Suppressor macrophage (primary cell): ENCODE measurements around the gene VNN1.
"Not testable (repeated sequence)": the region's sequence is repeated elsewhere in the genome, so short reads cannot be mapped to it uniquely, and the experiment has no call there.

Source experiments
- DNase-seq, 4 experiments: peaks; one replicate each; pipeline ENCODE4 v3.0.0-alpha.2; 2020 to 2022

Gene VNN1

DNA sequence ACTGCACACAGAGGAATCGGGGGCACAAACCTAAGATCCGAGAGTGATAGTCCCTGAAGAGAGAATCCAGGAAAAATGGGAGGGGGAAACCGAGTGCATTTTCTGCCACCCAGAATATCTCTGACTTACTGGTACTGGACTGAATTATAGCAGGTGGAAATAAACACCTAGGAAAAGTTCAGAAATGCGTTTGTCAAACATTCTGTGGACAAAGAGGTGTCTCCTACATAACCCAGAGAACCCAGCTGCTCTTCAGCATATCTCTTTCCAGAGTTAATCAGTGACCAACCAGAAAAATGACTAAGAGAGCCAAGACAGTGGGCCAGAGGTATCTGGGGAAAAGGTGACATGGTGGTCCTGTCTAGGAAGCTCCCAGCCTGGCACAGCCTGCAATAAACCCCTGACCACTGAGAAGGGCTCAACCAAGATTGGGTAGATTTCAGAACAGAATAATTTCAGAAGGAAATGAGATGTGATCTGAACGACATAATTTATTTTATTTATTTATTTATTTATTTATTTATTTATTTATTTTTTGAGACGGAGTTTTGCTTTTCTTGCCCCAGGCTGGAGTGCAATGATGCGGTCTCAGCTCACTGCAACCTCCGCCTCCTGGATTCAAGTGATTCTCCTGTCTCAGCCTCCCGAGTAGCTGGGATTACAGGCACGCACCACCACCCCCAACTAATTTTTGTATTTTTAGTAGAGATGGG, 6.0 kb upstream of the VNN1 start:
- DNase-seq, result no peak

DNA sequence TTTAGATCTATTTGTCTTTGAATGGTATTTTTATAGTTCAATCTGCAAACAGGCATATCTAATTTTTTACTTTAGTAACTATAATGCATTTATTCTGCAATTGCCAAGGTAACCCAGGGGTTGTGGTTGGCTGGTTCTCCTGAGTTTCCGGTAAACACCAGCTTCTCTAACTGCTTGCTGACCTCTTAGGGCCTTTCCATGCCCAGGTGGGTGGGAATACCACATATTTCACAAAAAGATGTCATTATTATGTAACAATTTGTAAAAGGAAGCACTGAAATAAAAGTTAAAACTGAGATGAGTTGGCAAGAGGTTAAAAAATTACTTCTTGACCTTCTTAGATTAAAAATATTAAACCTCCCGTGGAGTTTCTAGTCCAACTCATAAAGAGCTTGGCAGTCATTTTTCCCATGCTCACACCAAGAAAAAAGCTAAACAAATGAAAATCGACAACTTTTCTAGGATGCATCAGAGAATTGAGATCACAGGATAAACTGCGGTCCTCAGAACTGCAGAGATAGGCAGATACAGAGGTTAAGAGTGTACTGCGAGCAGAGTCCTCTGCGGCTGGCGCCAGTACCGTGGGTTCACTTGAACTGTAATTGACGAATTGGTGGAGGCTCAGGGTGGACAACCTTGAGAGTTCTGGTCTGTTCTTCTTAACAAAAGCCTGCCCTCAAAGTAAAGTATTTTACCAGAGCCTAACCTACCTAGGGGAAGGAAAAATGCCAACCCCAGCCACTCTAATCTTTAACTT, 2.2 kb upstream of the VNN1 start:
- peak in 3 of 4 experiments; percentile 22 to 29 (median 26) for DNase-seq

DNA sequence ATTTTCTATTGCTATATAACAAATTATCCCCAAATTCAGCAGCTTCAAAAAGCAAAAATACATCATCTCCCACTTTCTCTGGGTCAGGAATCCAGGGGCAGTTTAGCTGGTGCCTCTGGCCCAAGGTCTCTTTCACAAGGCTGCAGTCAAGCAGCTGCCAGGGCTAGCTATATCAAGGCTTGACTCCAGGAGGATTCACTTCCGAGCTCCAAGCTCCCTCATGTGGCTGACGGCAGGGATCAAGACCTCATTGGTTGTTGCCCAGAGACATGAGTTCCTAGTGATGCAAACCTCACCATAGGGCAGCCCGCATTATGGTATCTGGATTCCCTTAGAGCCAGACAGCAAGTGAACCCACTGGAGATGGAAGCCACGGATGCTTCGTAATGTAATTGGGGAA, 1.3 kb upstream of the VNN1 start:
- peak in 2 of 4 experiments; percentile 7 to 34 for DNase-seq

DNA sequence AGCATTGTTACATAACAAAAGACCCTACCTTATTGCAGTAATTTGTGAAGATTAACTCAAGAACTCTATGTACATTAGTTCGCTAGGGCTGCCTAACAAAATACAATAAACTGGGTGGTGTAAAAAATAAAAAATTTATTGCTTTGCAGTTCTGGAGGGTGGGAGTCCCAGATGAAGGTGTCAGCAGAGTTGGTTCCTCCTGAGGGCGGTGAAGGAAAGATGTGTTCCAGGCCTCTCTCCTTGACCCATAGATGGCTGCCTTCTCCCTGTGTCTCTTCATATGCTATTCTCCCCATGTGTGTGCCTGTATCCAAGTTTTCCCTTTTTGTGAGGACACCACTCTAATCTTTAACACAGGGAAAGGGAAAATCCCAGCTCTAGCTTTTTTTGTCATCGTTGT, 305 bp upstream of the VNN1 start:
- DNase-seq, result peak in 1 of 4 experiments; percentile 51

DNA sequence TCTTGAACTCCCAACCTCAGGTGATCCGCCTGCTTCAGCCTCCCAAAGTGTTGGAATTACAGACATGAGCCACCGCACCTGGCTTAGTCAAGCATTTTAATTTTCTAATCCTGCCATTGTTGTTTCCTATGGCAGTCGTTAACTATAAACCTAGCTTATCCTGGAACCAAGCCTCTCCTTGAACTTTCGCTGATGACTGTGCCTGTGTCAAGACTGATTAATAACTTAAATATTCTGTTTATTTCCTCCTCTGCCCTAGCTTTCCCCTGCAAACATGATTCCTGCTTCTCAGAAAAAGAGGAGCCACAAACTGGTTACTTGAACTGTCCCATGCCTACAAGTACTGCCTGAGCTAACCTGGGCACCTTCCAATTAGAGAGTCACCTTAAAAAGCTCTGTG, 1.5 kb downstream of the VNN1 start:
- no peak for DNase-seq

DNA sequence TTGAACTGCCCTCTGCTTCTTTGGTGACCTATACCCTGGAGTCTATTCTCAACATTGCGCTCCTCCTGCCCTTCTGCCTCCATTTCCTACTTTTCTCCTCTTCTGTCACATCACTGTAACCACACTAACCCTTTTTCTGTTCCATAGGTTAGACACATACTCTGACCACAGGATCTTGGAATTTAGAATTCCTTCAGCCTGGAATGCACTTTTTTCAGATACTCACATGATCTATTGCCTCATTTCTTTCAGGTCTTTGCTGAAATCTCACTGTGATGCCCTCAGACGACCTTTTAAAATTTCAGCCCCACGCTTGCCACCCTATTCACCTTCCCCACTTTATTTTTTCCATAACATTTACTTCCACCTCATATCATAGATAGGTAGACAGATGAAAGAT, 5.1 kb downstream of the VNN1 start:
- DNase-seq, result no peak

DNA sequence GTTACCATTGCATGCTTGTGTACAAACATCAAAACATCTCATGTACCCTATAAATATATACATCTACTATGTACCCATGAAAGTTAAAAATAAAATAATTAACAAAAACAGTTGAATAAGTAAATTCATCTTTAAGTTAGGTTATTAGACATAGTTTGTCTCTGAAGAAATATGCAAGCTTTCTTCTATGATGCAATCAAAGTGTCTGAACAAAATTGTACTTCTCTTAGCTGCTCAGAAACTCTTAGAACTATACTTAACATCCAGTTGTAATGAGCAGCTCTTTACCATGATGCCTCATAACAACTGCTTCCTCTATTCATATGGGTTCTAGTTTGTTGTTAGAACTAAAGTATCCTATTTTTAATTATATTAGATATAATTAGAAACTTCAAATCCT, 5.9 kb downstream of the VNN1 start:
- DNase-seq, result peak in 1 of 4 experiments; percentile 21

DNA sequence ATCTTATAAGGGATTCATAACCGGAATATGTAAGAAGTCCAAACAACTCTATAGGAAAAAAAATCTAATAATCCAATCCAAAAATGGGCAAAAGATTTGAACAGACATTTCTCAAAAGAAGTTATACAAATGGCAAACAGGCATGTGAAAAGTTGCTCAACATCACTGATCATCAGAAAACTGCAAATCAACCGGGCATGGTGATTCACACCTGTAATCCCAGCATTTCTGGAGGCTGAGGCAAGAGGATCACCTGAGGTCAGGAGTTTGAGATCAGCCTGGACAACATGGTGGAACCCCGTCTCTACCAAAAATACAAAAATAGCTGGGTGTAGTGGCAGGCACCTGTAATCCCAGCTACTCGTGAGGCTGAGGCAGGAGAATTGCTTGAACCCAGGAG, 7.1 kb downstream of the VNN1 start:
- DNase-seq, result not testable (repeated sequence)

DNA sequence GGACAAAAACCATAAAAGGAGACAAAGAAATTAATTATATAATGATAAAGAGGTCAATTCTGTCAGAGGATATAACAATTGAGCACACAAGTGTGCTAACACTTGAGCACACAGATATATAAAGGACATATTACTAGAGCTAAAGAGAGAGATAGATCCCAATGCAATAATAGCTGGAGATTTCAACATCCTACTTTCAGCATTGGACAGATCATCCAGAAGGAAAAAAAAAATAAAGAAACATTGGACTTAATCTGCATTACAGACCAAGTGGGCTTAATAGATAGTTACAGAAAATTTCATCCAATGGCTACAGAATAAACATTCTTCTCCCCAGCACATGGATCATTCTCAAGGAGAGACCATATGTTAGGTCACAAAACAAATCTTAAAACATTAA, 9.9 kb downstream of the VNN1 start:
- DNase-seq, result no peak

DNA sequence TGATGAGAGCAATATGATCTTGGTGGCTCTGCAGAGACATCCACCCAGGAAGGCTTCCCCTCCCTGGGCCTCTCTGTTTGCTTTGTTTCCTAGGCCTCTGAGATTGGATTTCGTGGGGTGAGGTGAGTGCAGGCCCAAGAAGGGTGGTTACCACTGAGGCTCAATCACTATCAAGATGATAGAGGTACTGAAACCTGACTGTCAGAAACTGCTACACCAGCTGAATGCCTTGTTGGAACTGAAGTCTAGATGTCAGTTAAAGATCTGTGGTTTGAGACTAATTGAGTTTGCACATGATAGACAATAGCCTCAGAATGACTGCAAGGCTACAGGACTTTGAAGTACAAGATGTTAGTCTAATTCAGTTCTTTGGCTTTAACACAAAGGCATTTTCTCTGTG, 15.2 kb downstream of the VNN1 start:
- no peak for DNase-seq

DNA sequence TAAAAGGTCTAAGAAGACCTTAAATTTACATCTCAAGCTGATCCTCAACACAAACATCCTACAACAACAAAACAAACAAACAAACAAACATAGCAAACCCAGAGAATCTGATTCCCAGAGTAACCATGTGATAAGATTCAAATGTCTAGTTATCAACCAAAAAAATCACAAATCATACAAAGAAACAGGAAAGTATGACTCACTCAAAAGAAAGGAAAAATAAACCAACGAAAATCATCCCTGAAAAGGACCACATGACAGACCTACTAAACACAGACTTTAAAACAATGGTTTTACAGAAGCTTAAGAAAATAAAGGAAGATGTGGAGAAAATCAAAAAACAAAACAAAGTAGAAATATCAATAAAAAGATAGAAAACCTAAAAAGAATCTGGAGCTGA, 18.1 kb downstream of the VNN1 start:
- no peak for DNase-seq

DNA sequence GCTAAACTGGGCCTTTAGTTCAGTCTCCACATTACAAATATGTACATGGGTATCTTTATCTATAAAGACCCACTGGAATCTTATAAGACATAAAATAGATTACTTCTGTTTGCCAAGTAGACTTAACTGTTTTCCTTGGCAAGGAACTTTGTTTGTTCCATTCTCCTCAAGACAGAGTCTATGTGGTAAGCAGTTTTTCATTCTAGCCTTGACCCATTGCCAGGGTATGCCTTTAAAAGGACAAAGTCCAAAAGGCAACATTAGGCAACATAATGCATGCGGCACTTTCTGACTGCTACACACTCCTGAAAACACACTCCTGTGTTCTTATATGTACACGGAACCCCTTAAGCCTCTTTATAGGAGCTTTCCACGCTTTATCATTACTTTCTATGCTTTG, 20.4 kb downstream of the VNN1 start:
- no peak for DNase-seq

DNA sequence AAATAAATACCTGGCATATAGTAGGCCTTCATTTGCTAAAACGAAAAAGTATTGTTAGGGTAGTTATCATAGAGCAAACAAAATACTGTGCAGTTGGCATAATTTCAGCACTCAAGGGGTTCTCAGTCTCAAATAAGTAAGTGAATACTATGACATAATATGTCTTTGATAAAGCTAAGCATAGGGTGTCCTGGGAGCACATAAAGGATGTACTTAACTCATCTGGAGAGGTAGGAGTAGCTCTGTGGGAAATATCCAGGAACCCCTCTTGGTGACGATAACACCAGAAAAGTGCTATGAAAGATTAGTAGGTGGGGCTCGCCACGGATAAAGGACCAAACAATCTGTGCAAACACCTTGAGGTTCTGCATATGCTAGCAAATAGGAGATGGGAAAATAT, 23.2 kb downstream of the VNN1 start:
- no peak for DNase-seq

DNA sequence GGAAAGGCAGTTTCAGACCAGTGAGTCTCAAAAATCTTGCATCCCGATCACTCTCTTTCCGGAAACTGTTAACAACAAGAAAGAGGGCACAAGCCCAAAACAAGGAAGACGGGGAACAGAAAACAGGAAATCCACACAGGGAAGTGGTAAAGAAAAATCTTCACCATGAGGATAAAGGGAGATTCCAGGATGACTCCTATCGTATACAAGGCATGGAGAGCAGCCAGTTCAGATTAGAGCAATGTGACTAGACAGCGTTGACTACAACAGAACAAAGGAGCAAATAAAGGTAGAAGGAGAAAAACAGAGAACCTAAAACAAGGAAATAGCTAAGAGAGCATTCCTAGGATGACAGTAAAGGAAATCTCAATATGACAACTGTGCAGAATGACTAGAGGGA, 26.5 kb downstream of the VNN1 start:
- DNase-seq, result peak; percentile 46 to 76 (median 58)

DNA sequence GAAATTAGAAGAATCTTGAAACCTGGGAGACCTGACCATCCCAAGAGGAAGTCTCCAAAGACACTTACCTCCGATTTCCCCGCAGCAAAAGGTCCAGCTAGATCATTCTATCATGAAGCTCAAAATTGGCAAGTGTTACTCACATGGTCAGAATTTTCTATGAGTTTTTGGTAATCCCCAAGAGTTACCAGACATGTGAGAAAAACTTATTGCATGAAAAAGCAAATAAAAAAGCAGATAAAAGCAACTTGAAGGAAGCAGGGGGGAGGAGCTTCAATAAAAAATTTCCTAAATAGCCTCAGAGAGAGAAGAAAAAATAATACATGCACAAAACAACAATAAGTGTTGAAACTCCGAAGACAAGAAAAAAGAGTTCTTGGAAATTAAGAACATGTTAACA, 27.3 kb downstream of the VNN1 start:
- DNase-seq, result peak in 2 of 4 experiments; percentile 8 to 17

DNA sequence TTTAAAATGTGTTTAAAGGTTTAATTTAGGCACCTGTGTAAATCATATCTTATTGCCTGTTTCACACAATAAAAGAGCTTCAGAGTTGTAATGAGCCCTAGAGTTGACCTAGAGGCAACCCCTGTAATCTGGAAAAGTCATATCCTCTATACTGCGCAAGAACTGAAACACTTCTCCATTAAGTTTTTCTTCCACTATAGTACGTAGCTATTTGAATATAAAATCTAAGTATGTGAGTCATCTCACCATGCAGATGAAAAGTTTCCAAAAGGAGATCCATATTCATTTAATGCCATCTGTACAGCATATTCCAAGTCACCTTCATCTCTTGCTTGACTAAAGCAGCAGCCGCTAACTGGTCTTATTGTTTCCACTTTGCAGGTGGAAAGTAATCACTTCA, 28.8 kb downstream of the VNN1 start:
- peak in 3 of 4 experiments; percentile 12 to 61 (median 58) for DNase-seq

DNA sequence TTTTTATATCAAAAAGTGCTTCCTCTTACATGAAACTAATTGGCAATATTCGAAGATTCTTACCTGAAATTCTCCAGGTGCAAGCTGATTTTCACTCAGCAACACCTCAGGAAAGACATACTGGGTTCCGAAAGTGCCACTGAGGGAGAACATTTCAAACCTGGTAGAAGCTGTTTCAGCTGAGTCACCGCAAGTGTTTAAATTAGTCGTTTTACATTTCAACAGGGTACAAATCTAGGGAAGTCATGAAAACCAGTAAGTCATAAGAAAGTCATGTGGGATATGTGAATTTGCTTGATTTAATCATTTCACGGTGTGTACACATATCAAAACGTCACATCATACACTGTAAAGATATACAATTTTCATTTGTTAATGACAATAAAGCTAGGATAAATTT, 29.6 kb downstream of the VNN1 start:
- peak in 2 of 4 experiments; percentile 23 to 40 for DNase-seq

DNA sequence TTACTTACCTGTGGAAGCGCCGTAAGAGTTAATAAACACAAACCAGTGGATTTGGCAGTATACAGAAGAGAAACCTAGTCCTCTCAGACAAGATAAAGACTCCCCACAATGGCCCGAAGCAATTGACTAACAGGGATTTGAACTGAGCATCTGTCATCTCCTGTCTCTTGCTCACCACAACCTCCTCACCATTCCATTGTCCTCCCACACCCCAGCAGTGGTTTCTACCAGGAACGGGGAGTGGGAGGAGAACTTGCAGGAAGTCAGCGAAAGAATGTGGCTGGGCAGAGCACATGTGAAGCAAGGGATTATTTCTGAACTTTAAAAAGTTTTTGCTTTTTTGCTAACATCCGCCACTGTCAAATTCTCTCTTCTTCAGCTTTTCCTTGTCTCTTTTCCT, 30.3 kb downstream of the VNN1 start:
- DNase-seq, result peak; percentile 38 to 66 (median 62)

DNA sequence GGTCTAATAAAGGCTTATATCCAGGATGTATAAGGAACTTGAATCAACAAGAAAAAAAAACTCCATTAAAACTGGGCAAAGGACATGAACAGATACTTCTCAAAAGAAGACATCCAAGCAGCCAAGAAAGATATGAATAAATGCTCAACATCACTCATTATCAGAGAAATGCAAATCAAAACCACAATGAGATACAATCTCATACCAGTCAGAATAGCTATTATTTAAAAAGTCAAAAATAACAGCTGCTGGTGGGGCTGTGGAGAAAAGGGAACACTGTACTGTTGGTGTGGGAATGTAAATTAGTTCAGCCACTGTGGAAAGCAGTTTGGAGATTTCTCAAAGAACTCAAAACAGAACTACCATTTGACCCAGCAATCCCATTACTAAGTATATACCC, 34.8 kb downstream of the VNN1 start:
- peak in 1 of 4 experiments; percentile 13 for DNase-seq

DNA sequence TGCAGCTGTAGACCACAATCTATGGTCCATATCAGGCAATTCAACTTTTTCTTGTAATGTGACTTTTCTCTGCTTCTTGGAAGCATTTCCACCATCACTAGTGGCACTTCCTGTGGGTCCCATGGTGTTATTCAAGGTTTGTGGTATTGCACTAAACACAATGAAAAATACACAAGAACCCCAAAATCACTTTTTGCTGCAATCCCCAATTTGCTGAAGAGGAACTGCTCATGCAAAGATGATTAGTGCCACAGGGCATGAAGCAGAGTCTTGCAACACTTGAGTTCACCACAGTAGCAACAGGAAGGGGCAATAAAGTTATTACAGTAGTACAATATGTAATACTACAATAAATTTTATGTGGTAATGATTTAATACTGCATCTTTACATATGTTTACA, 38.1 kb downstream of the VNN1 start:
- peak; percentile 40 to 75 (median 64) for DNase-seq

DNA sequence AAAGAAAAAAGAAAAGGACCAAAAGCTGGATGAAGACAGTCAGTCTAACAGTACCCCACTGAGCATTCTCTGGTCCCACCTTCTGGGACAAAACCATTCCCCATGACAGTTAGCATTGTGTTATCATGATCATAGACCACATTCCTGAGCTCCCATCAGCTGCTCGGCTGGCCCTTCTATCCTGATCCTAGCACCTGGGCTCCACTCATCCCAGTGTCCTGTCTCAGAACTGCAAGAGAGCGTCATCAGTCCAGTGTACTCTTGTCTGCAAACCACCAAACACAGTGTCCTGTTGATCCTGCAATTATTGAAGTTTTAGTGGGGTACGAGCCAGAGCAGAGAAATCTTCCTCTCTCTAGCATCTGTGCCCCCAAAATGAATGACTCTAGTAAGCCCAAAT, 38.9 kb downstream of the VNN1 start:
- DNase-seq, result no peak

DNA sequence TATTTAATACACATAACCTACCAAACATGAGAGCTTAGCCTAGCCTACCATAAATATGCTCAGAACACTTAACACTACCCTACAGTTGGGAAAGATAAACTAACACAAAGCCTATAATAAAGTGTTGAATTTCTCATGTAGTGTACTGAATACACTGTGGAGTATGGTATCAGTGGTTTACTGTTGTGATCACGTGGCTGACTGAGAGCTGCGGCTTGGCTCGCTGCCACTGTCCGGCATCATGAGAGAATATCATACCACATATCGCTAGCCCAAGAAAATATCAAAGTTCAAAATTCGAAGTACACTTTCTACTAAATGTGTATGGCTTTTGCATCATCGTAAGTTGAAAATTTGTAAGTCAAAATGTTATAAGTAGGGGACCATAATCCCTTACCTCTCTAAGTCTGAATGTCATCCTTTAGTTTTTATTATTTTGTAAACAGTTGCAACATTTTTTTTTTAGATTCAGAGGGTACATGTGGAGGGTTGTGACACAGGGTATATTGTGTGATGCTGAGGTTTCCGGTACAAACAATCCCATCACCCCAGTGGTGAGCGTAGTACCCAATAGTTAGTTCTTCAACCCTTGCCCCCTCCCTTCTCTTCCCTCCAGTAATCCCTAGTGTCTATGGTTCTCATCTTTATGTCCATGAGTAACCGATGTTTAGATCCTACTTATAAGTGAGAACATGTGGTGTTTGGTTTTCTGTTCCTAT, 40.3 kb downstream of the VNN1 start:
- DNase-seq, result no peak

DNA sequence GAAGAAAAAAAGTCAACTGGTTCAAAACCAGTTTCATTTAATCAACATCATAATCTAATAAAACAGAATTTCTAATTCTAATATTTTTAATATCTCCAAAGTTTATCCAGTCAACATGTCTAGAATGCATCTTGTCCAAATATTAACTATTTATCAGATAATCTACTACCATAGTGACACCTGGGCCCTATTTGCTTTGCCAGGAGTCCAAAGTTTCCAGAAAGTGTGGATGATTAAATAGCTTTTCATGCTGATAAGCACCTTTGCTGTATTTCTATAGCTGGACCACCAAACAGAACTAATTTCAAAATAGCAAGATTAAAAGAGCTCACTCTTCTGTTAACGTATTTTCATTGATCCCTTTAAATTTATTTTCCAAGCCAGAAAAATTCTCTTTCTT, 42.6 kb downstream of the VNN1 start:
- no peak for DNase-seq
